ENCODE data around the gene AVPR2.

GRCh38 chrX:153870791-153871360, 33.6 kb upstream of the AVPR2 start:
- TF ChIP-seq CTCF (conservative IDR thresholded peaks at IDR 0.05) (no peak; the same call in 1 of the 2 replicates), ZFX (IDR thresholded peaks at IDR 0.05) (no peak)

Measured in C4-2B (cell line).